D341Med (cell line): Measurements from ENCODE around the gene DNAJA4.
"Not testable (repeated sequence)": the region's sequence is repeated elsewhere in the genome, so short reads cannot be mapped to it uniquely, and the experiment has no call there.

Source experiments
- DNase-seq: peaks from one replicate; pipeline ENCODE4 v3.0.0; 2012; ENCODE audit warnings: low spot score

The DNAJA4 gene

DNA sequence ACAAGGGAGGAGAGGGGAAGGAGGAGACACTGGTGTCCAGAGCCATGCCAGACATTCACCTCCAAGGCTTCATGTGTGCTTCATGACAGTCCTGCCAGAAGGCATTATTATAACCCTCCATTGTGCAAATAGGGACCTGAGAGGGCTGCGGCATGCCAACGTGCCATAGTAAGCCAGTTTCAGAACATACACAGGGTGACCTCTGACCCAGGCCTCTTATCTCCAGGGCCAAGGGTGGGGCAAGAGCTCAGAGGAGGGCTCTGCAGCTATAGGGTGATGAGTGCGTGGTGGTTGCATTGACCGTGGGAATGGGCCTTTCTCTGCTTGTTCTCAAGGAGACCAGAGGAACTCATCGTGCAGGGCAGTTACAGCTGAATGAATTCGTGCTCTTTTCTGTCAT lies 20.3 kb upstream of the DNAJA4 start:
- no peak for DNase-seq

DNA sequence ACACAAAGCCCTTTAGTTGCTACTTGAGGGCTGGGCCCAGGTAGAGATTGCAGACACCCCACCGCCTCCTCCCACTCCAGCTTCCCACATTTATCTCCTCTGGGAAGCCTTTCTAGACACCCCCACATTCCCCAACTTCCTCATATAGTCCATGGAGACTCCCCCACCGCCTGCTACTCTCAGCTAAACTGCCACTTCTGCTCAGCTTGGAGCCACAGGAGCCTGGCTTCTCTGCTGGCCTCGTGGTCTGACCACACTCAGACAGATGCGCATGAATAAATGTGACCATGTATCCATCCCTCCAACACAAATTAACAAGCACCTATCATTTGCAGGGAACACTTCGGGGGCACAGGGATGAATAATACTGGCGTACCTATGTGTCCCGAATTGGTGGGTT lies 19.5 kb upstream of the DNAJA4 start:
- DNase-seq, result no peak

DNA sequence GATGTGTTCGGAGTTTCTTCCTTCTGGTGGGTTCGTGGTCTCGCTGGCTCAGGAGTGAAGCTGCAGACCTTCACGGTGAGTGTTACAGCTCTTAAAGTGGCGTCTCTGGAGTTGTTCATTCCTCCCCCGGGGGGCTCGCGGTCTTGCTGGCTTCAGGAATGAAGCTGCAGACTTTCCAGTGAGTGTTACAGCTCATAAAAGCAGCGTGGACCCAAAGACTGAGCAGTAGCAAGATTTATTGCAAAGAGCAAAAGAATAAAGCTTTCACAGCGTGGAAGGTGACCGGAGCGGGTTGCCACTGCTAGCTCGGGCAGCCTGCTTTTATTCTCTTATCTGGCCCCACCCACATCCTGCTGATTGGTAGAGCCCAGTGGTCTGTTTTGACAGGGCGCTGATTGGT lies 19.0 kb upstream of the DNAJA4 start:
- DNase-seq, result not testable (repeated sequence)

DNA sequence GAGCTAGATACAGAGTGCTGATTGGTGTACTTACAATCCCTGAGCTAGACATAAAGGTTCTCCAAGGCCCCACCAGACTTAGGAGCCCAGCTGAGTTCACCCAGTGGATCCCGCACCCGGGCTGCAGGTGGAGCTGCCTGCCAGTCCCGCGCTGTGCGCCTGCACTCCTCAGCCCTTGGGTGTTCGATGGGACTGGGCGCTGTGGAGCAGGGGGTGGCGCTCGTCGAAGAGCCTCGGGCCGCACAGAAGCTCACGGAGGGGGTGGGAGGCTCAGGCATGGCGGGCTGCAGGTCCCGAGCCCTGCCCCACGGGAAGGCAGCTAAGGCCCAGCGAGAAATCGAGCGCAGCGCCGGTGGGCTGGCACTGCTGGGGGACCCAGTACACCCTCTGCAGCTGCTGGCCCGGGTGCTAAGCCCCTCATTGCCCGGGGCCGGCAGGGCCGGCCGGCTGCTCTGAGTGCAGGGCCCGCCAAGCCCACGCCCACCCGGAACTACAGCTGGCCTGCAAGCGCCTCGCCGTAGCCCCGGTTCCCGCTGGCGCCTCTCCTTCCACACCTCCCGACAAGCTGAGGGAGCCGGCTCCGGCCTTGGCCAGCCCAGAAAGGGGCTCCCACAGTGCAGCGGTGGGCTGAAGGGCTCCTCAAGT lies 18.3 kb upstream of the DNAJA4 start:
- DNase-seq, result not testable (repeated sequence)

DNA sequence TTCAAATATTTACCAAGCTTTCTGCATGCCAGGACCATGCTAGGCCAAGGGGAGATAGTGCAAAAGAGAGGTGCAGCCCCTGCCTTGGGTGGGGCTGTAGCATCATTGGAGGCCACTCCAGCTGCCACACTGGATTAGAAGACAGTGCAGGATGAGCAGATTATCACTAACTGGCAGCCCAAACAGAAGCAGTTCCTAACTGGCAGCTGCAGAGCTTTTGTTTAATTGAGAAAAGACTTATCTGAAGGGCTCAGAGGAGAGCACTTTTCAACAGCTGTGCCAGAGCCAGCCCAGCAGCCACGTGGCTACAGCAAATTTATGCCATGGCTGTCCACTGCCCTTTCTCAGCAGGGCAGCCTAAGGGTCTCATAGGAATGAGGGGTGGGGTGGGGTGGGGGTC lies 16.5 kb upstream of the DNAJA4 start:
- DNase-seq, result no peak

DNA sequence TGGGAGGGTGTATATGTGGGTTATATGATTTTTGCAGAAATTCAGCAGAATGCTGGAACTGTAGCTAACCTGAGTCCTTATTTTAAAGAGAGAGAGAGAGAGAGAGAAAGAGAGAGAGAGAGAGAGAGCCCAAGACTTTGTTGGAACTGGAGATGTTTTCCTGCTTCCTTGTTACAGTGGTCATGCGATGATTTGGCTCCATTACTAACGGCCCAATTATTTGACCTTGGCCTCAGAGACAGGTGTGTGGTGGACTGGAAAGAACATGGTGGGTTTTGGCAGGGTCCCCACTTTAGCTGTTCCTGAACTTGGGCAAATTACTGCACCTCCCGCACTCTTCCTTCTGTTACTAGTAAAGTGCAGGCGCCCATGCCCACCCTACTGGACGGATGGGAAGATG lies 15.2 kb upstream of the DNAJA4 start:
- no peak for DNase-seq

DNA sequence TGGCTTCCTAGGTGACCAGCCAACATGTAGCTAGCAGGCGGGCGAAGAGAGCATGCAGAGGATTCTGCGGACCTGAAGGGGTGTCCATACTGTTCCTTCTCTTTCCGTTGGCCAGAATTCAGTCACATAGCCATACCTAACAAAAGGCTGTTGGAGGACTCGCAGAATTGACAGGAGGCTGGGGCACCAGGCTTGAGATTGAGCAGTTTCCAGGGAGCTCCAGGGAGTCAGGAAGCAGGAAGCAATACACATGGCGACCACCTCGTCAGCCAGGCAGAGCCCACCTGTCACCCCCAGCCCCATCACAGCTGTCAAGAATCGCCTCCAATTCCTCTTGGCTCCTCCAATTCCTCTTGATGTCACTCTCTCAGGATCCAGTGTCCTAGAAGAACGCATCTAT lies 13.2 kb upstream of the DNAJA4 start:
- DNase-seq, result no peak

DNA sequence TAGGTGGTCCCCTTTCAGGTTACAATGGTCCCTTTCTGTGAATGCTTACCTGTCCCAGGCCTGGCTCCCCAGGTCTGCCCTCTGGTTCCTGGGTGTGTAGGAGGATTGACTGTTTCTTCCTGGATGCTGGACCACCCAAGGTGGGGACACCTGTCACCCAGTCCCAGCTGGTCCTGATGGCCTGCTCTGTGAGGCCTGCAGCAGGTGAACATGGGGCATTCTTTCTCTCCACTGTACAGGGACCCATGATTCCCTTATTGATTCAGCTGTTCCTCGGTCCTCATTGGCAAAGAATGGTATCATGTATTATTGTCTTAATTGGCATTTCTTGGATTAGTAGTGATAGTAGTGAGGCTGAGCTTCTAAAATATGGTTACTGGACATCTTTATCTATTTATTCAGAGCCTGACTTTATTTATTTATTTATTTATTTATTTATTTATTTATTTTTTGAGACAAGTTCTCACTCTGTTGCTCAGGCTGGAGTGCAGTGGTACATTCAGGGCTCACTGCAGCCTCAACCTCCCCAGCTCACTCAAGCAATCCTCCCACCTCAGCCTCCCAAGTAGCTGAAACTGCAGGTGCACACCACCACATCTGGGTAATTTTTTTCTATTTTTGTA lies 8.8 kb upstream of the DNAJA4 start:
- DNase-seq, result no peak

DNA sequence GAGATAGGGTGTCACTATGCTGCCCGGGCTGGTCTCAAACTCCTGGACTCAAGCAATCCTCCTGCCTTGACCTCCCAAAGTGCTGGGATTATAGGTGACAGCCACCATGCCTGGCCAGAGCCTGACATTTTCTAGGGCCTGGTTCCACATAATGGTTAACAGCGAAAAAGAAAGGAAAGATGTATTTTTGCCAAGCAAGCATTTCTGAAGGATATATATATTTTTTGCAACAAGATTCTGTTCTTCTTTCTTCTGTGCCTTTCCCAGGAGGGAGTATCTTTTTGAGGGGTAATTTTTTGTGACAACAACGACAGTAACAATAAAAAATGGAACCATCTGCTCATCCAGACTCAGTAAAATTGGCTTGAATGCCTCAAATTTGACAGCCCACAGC lies 8.3 kb upstream of the DNAJA4 start:
- DNase-seq, result no peak

DNA sequence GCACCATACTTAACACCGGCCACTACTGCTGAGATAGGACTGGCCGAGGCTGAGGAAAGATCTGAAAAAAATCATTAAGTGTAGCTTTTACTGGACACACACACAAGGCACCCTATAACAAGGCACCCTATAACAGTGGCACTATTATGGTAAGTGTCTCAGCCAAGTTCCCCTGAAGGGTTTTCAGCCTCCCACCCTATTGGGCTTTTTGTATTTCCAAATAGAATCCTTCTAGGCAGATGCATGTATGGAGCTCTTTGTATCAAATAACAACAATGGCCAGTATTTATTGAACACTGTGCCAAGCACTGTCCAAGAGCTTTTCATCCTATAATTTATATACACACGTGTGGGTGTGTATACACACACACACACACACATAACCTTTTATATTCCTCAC lies 6.7 kb upstream of the DNAJA4 start:
- DNase-seq, result no peak

DNA sequence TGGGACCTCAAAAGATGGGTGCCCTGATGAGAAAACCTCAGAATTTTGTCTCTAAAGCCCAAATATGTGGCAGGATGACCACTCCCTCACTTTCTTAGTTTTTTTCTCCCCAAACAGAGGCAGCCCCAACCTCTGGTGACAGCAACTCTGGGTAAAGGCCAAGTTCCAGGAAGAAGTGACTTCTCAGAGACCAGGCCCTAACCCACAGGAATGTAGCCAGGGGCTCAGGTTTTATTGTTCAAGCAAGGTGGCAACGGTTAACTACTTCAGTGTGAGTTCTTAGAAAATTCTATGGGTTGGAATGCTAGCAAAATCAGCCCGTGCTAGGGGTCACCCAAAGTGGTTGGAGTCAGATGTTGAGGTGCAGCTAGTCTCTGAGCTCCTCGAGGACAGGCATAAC lies 5.1 kb upstream of the DNAJA4 start:
- no peak for DNase-seq

DNA sequence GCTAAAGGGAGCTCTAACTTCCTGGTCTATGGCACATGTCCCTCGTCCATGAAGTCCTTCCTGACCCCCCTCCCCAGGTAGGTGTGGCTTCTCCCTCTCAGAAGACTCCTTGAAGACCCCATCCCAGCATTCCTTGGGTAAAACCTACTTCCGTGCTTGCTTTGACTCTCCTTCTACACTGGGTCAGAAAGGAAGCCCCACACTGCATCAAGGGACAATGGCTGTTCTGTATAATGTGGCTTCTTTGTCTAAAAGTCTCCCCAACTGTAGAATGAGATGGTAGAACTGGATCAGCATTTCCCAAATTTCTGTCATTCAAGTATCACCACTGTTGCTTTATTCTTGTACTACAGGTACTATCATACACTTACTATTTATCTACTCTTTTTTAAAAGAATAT lies 3.9 kb upstream of the DNAJA4 start:
- no peak for DNase-seq

DNA sequence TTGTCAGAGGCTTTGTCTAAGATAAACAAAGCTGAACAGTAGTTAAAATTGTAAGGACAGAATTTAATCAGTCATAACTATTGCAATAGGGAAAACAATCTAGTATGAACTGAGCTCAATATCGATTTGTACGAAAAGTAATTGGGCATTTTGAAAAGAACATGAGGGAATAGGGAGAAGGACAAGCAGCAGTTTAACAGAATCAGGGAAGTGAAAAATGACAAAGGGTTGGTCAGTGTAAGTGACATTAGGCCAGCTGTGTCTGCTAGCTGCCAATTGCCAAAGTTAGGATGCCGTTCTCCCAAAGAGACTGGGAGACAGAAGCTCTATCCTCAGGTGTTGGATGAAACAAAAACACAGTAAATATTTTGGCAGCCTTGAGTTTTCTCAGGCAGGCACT lies 3.3 kb upstream of the DNAJA4 start:
- no peak for DNase-seq

DNA sequence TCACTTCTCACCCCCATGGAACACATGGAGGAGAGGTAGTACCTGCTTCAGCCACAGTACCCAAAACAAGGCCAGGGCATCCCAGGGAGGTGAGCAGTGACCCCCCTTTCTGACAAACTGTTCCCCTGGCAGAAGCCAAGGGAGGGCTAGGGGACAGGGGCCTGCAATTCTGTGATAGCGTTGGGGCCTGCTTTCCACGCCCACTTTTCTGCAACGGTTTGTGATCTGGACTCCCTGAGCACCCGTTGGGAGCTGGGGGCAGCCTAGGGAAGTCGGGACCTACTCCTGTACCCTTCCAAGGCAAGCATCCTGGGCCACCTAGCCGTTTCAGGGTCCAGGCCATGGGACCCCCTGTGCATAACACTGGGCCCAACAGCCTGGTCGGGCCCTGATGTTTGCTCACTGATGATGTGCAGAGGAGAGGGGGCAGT lies 996 bp upstream of the DNAJA4 start:
- no peak for DNase-seq

DNA sequence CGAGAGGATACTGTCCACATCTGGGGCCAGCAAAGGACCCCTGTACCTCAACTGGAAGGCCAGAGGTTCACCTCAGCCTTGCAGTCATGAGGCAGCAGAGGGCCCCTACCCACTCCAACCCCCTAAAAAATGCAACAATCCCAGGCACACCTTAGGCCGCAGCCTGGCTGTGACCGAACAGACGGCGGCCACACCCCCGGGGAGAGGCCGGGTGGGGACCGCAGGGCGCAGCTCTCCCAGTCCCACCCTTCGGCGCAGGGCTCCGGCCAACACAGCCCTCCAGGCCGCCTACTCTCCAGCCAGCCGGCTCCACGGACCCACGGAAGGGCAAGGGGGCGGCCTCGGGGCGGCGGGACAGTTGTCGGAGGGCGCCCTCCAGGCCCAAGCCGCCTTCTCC lies 457 bp upstream of the DNAJA4 start:
- no peak for DNase-seq

DNA sequence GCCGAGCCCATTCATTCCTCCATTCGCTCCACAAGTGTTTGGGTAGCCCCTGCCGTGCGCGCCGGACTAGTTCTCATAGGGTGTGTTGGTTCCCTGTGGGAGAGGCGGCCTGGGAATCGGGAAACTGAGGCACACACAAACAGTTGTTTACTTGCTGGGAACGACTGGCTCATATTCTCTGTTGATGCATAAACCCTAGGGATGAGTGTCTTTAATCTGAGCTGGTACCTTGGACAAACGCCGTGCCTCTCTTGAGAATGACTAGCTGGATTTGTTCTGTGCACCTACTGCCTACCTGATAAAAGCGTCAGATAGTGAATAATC lies 737 bp downstream of the DNAJA4 start:
- no peak for DNase-seq

DNA sequence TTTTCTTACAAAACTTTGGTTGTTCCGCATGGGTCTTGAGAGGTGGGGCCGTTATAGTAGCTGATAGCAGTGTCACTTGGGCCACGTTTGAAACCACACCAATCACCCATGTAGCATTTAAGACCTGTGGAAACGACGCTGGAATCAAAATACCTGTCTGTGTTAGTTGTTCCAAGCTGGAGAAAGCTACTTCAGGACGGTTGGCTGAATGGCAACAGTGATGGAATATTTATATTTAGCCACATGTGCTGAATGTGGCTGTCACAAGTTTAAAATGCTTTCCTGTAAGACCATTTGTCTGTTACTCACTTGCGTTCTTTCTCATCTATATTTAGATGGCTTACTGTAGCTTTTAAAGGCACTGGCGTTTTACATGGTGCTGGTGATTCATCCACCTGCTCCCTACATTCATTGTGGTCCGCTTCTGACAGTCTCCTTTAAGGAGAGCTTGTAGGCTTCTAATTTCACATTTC lies 1.4 kb downstream of the DNAJA4 start:
- DNase-seq, result no peak

DNA sequence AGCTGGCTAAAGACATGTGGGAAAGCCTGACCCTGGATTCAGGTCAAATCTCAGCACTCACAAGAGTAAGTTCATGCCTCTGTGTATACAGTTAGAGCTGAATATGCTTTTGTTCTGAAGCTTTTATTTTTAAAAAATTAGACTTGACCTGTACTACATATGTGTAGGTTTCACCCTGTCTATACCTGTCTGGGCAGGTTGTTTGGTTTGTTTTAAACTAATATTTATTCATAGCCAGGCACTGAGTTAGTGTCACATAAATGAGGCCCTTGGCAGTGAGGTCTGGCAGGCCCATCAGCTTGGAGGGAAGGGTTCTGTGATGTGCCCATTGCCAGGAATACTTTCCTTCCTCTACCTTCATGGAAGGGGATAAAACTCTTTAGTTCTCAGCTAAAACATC lies 1.9 kb downstream of the DNAJA4 start:
- DNase-seq, result no peak

DNA sequence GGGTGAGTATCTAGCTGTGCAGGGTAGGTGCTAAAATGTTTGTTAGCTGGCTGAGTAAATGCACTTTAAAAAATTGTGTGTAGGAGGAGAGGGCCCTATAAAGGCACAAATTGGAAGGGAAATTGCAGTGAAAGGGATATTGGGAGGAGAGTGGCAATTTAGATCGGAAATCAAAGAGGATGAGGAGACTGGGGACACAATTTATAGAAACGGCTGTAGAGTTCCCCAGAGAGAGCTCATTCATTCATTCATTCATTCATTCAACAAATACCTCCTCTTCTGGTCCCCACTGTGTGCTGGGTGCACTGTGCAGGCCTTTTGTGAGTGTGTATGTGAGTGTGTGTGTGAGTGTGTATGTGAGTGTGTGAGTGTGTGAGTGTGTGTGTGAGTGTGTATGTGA lies 2.4 kb downstream of the DNAJA4 start:
- no peak for DNase-seq

DNA sequence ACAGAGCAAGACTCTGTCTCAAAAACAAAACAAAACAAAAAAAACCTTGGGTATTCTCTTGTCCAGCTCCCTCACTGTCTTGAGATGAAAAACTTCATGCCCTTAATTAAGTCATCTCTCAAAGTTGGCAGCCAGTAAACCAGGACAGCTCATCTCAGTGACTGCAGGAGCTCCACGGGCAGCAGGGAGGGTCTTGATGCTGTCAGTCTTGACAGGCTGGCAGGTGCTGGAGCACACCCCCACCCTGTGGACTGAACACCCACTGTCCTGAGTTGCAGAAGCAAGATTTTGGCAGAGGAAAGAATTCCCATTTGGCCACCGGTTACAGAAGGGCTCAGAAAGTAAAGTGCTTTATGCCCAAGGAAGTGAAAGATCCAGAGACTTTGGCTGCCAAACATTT lies 8.0 kb downstream of the DNAJA4 start:
- no peak for DNase-seq

DNA sequence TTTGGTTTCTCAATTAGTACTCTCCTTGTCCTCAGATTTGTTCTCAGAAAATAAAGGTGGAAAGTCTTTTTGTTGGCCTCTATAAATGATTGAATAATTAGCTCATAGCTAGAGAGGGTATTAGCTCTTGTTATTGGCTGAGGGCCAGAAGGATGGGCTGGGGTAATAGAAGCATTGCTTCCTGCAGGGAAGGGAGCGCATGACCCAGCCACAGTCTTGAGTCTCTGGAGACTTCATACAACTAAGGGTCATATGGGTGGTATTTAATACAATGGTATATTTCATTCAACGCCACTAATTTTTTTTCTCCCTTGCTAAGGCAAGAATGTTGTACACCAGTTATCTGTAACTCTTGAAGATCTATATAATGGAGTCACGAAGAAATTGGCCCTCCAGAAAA lies 8.4 kb downstream of the DNAJA4 start:
- DNase-seq, result no peak

DNA sequence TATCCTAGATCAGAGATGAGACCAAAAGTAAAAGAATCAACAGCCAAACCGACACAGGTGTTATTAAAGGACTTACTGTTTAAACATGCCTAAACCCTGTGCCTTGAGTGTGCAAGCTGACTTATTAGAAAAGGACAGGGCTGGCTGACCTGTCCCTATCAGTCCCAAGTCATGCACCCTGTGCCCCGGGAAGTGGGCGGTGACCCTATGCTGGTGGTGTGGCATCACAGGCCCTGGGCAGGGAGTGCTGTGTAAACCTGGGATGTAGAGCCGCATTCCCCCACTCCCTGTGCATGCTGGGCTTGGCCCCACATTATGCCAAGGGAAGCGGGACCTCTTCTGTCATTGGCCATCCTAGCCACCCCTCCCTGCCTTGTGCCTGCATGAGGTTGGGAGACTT lies 10.6 kb downstream of the DNAJA4 start:
- DNase-seq, result no peak

DNA sequence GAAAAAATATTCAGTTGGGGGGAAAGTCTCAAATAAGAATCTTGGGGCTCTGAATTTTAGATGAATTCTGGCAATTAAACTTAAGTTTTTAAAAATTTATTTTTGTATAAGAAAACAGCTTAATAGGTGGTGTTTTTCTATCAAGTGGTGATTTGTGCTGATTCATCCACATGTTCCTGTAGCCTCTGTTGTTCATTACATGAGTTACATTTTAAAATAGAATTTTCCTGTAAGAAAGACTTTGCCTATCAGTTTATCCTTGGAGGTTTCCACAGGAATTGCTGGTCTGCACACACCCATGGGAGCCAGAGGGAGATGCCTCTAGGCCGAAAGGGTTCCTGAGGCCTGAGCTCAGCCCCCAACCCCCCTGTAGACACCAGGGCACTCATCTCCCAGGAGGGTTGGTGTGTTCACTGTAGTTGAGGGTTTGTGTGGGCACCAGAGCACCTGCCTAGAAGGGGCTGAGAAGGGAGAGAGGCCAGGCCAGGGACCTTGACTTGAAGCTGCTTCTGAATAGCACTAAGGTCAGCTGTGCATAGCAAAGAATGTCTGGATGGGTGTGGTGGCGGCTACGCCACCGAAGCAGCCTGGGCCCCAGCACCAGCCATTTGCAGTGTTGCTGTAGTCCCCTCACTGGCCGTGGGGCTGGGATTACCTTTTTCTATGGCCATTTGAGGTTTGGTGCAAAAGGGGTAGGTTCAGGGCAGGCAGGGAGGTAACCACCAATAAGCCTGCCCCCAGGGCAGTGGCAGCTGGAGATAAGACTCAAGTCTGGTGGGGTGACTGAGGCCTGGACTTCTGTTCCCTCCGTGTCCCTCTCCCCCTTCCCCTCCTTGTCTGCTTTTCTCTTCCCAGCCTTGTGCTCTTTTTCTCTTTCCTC lies 11.9 kb downstream of the DNAJA4 start:
- DNase-seq, result no peak
